HG03175 (cell line): ENCODE data around the gene HAX1.
"Not testable (repeated sequence)": the region's sequence is repeated elsewhere in the genome, so short reads cannot be mapped to it uniquely, and the experiment has no call there.

Experiments
- ATAC-seq: cut with Tn5 transposase; IDR thresholded peaks from one replicate; pipeline ENCODE4 v1.9.1; 2021; ENCODE audit warnings: mild to moderate bottlenecking, moderate library complexity; ENCODE audit not compliant: unreplicated experiment

HAX1 gene

GRCh38 chr1:154276797-154277196 lies 4.4 kb downstream of the HAX1 start:
- ATAC-seq, result no peak

GRCh38 chr1:154287591-154287990 lies 15.2 kb downstream of the HAX1 start:
- not testable (repeated sequence) for ATAC-seq

- no peak for ATAC-seq
Measured at GRCh38 chr1:154288661-154289060, 16.2 kb downstream of the HAX1 start.

GRCh38 chr1:154290921-154291320 lies 18.5 kb downstream of the HAX1 start:
- ATAC-seq, result no peak

- no peak for ATAC-seq
Measured at GRCh38 chr1:154295408-154296235, 23.2 kb downstream of the HAX1 start.

- ATAC-seq, result no peak
Measured at GRCh38 chr1:154301582-154301981, 29.2 kb downstream of the HAX1 start.

GRCh38 chr1:154304664-154305337 lies 32.4 kb downstream of the HAX1 start:
- ATAC-seq, result no peak

GRCh38 chr1:154306151-154306550 lies 33.7 kb downstream of the HAX1 start:
- ATAC-seq, result no peak

GRCh38 chr1:154307670-154308270 lies 35.3 kb downstream of the HAX1 start:
- not testable (repeated sequence) for ATAC-seq

GRCh38 chr1:154309136-154309535 lies 36.7 kb downstream of the HAX1 start:
- not testable (repeated sequence) for ATAC-seq

GRCh38 chr1:154312229-154313065 lies 40.0 kb downstream of the HAX1 start:
- not testable (repeated sequence) for ATAC-seq

- ATAC-seq, result no peak
Measured at GRCh38 chr1:154313066-154313356, 40.6 kb downstream of the HAX1 start.

GRCh38 chr1:154314226-154314625 lies 41.8 kb downstream of the HAX1 start:
- not testable (repeated sequence) for ATAC-seq

- ATAC-seq, result no peak
Measured at GRCh38 chr1:154316704-154317103, 44.3 kb downstream of the HAX1 start.

GRCh38 chr1:154318386-154318785 lies 46.0 kb downstream of the HAX1 start:
- no peak for ATAC-seq

GRCh38 chr1:154320882-154321608 lies 48.6 kb downstream of the HAX1 start, which contains the start of gene AQP10:
AQP10 (plus strand) TSS chr1:154321093; CDS start chr1:154321156, 63 bp downstream.
- no peak for ATAC-seq

- ATAC-seq, result not testable (repeated sequence)
Measured at GRCh38 chr1:154321609-154321934, 49.1 kb downstream of the HAX1 start.

- ATAC-seq, result no peak
Measured at GRCh38 chr1:154323493-154323892, 51.1 kb downstream of the HAX1 start.

- no peak for ATAC-seq
Measured at GRCh38 chr1:154324241-154324640, 51.8 kb downstream of the HAX1 start.
